Embryonic facial prominence (tissue), 1 donor: ENCODE measurements around the gene BBOF1.

Experiments
- DNase-seq: peaks from one replicate; pipeline ENCODE4 v3.0.0-alpha.2; 2016; ENCODE audit errors: extremely low spot score

BBOF1 gene

GRCh38 chr14:74029136-74029535 is 10.0 kb downstream of the BBOF1 start:
- DNase-seq: no peak

- no peak for DNase-seq
Observed at GRCh38 chr14:74034572-74034971, 15.4 kb downstream of the BBOF1 start.

GRCh38 chr14:74035556-74035955 is 16.4 kb downstream of the BBOF1 start:
- DNase-seq: no peak

- peak; percentile 22 for DNase-seq
Observed at GRCh38 chr14:74038020-74038859, 19.1 kb downstream of the BBOF1 start.

- no peak for DNase-seq
Observed at GRCh38 chr14:74042296-74042695, 23.1 kb downstream of the BBOF1 start.

- DNase-seq: no peak
Observed at GRCh38 chr14:74045522-74045921, 26.4 kb downstream of the BBOF1 start.

- no peak for DNase-seq
Observed at GRCh38 chr14:74048281-74048680, 29.1 kb downstream of the BBOF1 start.

GRCh38 chr14:74049876-74050495 is 30.8 kb downstream of the BBOF1 start:
- no peak for DNase-seq

- no peak for DNase-seq
Observed at GRCh38 chr14:74062809-74063150, 43.6 kb downstream of the BBOF1 start.

- no peak for DNase-seq
Observed at GRCh38 chr14:74064426-74064825, 45.3 kb downstream of the BBOF1 start.

- no peak for DNase-seq
Observed at GRCh38 chr14:74064883-74065282, 45.7 kb downstream of the BBOF1 start.

GRCh38 chr14:74065746-74066575 is 46.8 kb downstream of the BBOF1 start:
- DNase-seq: no peak

- DNase-seq: no peak
Observed at GRCh38 chr14:74077401-74077800, 58.3 kb downstream of the BBOF1 start.

GRCh38 chr14:74080820-74081460 is 61.8 kb downstream of the BBOF1 start:
- DNase-seq: no peak

GRCh38 chr14:74081491-74081890 is 62.3 kb downstream of the BBOF1 start:
- DNase-seq: no peak

GRCh38 chr14:74083161-74083560 is 64.0 kb downstream of the BBOF1 start:
- no peak for DNase-seq

- no peak for DNase-seq
Observed at GRCh38 chr14:74083784-74084276, 64.7 kb downstream of the BBOF1 start.

GRCh38 chr14:74084277-74085046 is 65.3 kb downstream of the BBOF1 start, which contains the start of the genes ALDH6A1 and LIN52:
TSS of gene ALDH6A1 (minus strand) at chr14:74084453. CDS start at chr14:74084394, 59 bp downstream.
TSS of gene LIN52 (plus strand) at chr14:74084956. CDS start at chr14:74084975, 19 bp downstream.
- DNase-seq: peak; percentile 100

- DNase-seq: peak; percentile 14
Observed at GRCh38 chr14:74085047-74085637, 66.0 kb downstream of the BBOF1 start.

GRCh38 chr14:74085828-74086227 is 66.7 kb downstream of the BBOF1 start:
- no peak for DNase-seq
